Stimulated activated naive CD8-positive, alpha-beta T cell treated with anti-CD3 and anti-CD28 coated beads, Interleukin-15, Interleukin-2, amounts not matched to agents 100 ng/mL and 50 ng/mL, for 24 hours (primary cell): ENCODE results near the gene UST.

Experiments used
- H3K27ac Mint-ChIP-seq: one replicate; pipeline ENCODE4 v1.8.0; 2021; ENCODE audit warnings: mild to moderate bottlenecking, mixed read lengths
- H3K27me3 Mint-ChIP-seq: one replicate; pipeline ENCODE4 v1.8.0; 2021; ENCODE audit warnings: mixed read lengths
- H3K36me3 Mint-ChIP-seq: one replicate; pipeline ENCODE4 v1.8.0; 2021; ENCODE audit warnings: low read depth, mixed read lengths
- H3K4me1 Mint-ChIP-seq: one replicate; pipeline ENCODE4 v1.8.0; 2021; ENCODE audit warnings: low read depth, mixed read lengths
- H3K4me3 Mint-ChIP-seq: one replicate; pipeline ENCODE4 v1.8.0; 2021; ENCODE audit warnings: mild to moderate bottlenecking, mixed read lengths
- H3K9me3 Mint-ChIP-seq: one replicate; pipeline ENCODE4 v1.8.0; 2021; ENCODE audit warnings: mixed read lengths

UST gene

DNA sequence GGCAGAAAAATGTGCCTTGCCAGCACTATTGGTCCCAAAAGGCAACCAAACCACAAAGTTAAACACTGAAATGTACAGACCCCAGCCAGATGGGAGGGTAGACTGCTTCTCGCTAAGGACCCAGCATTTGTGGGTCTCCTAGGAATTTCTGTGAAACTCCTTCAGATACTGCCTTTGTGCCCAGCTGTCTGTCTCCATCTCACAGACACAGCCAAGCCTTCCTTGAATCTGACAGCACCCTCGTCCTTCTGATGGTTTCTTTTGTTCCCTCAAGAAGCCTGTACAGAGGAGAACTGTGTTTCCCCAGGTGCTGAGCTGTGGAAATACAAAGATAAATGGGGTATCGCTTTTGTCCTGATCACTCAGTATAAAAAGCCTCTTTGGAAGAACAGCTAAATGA lies 316.6 kb downstream of the UST start:
- Mint-ChIP-seq H3K4me1 (peaks cover 52% of the 10 kb centered on the region), H3K27me3 (no peaks in the 10 kb centered on the region), H3K27ac (no peak overlapping the region), H3K9me3 (no peaks in the 10 kb centered on the region), H3K4me3 (no peak overlapping the region), H3K36me3 (no peaks in the 10 kb centered on the region)

DNA sequence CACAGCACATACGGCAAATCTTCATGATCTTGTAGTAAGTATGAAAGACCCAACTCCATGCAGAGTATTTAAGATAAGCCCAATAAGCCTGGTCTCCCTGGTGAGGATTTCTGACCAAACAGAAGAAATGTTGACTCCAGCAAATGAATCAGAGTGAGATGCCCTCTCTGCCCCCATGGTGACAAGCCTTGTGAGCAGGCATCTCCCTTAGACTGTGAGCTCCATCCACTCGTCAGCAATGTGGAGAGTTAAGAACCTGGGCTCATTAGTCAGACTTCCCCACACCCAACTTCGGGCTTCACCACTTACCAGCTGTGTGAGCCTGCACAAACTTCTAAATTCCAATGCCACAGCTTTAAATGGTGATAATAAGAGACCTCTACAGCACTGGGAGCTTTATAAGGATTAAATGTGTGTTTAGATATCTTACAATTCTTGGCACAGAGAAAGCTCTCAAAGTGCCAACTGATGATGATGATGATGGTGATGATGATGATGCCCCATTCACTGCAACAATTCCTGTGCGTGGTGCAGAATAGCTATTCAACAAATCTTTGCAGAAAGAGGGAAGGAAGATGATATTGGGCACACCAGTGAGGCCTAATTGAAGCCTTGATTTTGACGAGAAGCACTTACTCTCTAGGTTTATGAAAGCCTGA lies 317.3 kb downstream of the UST start:
- Mint-ChIP-seq H3K4me3 (no peak overlapping the region), H3K36me3 (no peaks in the 10 kb centered on the region), H3K9me3 (no peaks in the 10 kb centered on the region), H3K4me1 (peaks cover 49% of the 10 kb centered on the region), H3K27me3 (no peaks in the 10 kb centered on the region), H3K27ac (peak overlapping the region; percentile 10)

DNA sequence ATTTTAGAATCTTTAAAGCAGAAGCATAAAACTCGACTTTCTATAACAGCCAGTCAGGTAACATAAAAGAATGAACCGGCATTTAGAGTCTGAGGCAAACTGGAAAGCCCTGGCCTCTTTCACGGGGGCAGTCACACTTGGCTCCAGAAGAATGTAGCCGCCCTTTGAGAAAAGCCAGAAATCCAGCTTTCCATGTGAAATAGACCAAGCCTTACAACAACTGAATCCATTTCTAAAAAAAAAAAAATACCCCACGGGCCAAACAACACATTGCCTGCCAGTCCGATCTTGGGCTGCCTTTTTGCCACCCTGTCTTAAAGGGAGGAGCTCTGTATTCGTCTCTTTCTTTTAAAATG lies 317.8 kb downstream of the UST start:
- no peaks in the 10 kb centered on the region for H3K36me3 Mint-ChIP-seq
- H3K4me1 Mint-ChIP-seq: peaks cover 44% of the 10 kb centered on the region
- no peaks in the 10 kb centered on the region for H3K27me3 Mint-ChIP-seq
- H3K27ac Mint-ChIP-seq: no peak overlapping the region
- no peaks in the 10 kb centered on the region for H3K9me3 Mint-ChIP-seq
- no peak overlapping the region for H3K4me3 Mint-ChIP-seq

DNA sequence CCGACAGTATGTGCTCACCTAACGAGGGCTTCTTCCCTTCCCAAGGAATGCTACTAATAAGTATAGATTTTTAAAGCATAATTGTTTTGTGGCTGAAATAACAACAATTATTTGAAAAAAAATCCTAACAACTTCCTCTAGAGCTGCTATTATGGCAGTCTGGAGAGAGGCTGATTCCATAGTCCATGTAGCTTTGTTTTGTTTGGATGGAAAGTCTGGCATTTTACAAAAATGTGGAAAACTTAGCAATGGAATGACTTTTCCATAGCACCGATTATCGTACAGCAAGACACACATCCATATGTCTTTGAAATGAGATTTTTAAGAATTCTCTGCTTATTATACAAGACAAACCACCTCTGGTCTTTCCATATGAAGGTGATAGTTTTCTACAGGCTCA lies 318.3 kb downstream of the UST start:
- Mint-ChIP-seq H3K9me3 (no peaks in the 10 kb centered on the region), H3K36me3 (no peaks in the 10 kb centered on the region), H3K4me1 (peaks cover 39% of the 10 kb centered on the region), H3K27ac (peak overlapping the region; percentile 89), H3K27me3 (no peaks in the 10 kb centered on the region), H3K4me3 (no peak overlapping the region)

DNA sequence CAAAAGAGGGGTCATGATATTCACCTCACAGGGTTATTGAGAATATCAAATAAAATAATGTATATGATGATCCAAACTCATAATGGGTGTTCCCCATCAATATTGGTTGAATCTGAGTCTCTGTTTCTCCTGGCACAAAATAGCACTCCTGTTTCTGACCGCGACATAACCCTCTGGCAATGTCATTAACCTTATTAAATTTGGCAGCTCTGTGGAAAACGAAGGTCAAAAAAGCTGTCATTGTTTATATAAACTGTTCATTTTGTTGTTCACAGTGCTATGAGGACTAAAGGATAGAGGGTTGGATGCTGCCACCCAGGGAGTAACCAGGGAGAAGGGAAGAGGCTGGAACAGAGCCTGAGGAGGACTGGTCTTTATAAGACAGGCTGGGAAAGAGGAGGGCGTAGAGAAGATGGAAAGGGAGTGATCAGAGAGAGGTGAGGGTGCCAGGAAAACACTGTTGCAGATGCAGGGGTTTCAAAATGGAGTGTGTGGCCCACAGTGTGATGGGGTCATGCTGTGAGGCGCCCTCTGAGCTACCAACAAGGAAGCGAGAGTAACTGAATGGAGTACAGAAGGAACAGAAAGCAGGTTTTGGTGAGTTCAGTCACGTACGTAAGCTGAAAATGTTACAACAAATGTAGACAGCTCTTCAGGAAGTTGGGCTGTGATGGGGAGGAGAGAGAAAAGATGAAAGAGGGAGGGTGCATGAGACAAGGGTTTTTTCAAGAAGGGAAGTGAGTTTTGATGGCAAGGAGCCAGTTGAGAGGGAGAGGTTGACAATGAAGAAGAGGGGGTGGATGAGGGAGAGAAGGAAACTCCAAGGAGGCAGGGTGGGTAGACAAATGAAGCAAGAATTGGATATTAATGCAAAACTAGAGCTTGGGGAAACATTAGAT lies 319.1 kb downstream of the UST start:
- Mint-ChIP-seq H3K27me3 (no peaks in the 10 kb centered on the region), H3K36me3 (no peaks in the 10 kb centered on the region), H3K4me1 (peaks cover 31% of the 10 kb centered on the region), H3K27ac (peak overlapping the region; percentile 89), H3K9me3 (no peaks in the 10 kb centered on the region), H3K4me3 (peak overlapping the region; percentile 24)

DNA sequence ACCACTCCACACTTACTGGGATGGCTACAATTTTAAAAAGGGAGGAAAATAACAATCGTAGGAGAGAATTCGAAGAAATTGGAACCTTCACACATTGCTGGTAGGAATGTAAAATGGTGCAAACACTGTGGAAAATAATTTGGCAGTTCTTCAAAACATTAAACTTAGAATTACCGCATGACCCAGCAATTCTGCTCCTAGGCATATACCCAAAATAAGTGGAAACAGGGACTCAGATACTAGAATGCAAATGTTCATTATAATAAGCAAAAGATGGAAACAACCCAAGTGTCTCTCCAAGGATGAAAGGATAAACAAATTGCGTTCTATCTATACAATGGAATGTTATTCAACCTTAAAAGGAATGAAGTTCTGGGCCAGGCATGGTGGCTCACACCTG lies 325.2 kb downstream of the UST start:
- Mint-ChIP-seq H3K27ac (no peak overlapping the region), H3K4me3 (no peak overlapping the region), H3K36me3 (peaks cover 4% of the 10 kb centered on the region), H3K4me1 (peaks cover 17% of the 10 kb centered on the region), H3K9me3 (no peaks in the 10 kb centered on the region), H3K27me3 (no peaks in the 10 kb centered on the region)

DNA sequence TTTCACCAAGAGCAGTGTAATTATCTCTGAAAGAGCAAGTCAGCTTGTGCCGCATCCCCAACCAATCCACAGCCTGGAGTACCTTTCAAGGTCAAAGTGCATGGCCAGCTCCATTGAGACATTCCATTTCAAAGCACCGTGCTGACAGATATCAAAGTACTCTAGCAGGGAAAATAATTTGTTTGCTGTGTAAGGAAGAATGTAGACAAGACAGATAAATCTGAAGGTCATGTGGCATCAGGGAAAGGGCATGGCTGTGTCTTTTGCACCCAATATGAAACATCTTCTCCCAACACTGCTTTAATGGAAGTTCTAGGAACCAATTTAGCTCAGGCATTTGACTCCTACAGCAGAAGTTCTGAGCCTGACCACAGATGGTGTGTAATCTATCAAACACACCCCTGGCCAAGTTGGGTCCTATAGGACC lies 328.0 kb downstream of the UST start:
- no peak overlapping the region for H3K27ac Mint-ChIP-seq
- no peaks in the 10 kb centered on the region for H3K9me3 Mint-ChIP-seq
- H3K36me3 Mint-ChIP-seq: peaks cover 4% of the 10 kb centered on the region
- no peaks in the 10 kb centered on the region for H3K27me3 Mint-ChIP-seq
- H3K4me3 Mint-ChIP-seq: no peak overlapping the region
- H3K4me1 Mint-ChIP-seq: peaks cover 25% of the 10 kb centered on the region

DNA sequence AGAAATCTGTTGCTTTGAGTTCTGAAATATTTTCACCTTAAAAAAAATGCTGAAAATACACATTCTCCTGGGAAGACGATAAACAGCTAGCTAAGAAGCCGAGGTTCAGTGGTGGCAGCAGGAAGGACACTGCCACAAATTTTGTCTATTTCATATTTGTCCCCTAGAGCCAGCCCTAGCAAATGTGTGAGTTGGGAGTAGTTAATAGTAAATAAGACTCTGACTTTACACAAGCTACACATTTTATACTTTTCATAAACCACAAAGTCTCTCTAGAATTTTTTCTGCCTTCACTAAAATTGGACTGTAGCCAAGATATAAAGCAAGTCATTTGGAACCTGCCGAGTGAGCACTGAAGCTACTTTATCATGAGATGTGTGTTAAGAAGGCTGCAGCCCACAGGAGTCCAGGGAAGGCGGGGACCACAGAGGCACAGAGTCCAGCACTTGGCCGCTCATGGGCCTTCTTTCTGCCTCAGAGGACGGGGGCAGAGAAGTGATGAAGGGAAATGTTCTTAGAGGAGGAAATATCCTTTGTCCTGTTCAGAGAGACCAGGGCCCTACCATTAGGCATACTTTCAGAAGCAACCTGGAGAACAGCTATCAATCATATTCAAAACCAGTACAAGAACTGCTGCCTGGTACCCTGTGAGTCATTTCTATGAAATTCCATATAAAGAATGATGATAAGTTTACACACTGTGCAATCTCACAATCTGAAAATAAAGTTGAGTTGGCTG lies 329.0 kb downstream of the UST start:
- Mint-ChIP-seq H3K9me3 (no peaks in the 10 kb centered on the region), H3K4me1 (peaks cover 25% of the 10 kb centered on the region), H3K4me3 (no peak overlapping the region), H3K36me3 (peaks cover 4% of the 10 kb centered on the region), H3K27ac (peak overlapping the region; percentile 9), H3K27me3 (no peaks in the 10 kb centered on the region)

DNA sequence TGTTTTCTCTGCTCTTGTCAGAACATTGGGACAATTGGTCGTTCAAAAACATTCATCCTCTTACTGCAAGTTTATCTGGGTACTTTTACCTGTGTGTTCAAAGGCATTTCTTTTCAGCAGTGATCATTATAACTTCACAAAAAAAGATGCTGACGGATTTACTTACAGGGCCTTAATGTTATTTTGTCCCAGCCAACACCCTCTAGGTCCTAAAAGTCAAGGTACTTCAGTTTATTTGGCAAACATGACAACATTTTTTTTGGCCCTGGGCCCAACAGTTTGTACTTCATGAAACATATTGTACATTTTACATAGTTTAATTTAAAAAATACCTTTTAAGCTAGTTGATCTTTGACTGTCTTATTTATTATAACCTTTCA lies 329.5 kb downstream of the UST start:
- Mint-ChIP-seq H3K27ac (no peak overlapping the region), H3K4me3 (no peak overlapping the region), H3K9me3 (no peaks in the 10 kb centered on the region), H3K4me1 (peaks cover 31% of the 10 kb centered on the region), H3K36me3 (peaks cover 4% of the 10 kb centered on the region), H3K27me3 (no peaks in the 10 kb centered on the region)

DNA sequence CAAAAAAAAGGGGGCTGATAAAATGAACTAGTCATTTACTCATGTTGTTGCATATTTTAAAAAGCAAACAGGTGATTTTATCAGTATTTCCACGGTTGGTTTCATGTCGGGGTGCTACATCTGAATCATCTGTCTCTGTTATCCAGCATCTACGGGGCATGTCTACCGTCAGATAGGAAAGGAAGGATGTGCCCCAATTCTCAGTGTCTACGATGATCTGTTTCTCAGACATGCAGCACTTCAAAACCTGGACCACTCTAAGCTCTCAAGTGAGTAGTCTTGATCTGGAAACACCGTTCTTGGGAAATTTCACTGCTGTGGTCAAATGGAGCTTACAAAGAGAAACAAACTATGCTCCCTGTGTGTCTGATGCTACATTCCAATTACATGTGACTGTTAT lies 330.4 kb downstream of the UST start:
- no peaks in the 10 kb centered on the region for H3K27me3 Mint-ChIP-seq
- H3K36me3 Mint-ChIP-seq: no peaks in the 10 kb centered on the region
- H3K4me1 Mint-ChIP-seq: peaks cover 38% of the 10 kb centered on the region
- H3K27ac Mint-ChIP-seq: peak overlapping the region; percentile 21
- no peaks in the 10 kb centered on the region for H3K9me3 Mint-ChIP-seq
- no peak overlapping the region for H3K4me3 Mint-ChIP-seq

DNA sequence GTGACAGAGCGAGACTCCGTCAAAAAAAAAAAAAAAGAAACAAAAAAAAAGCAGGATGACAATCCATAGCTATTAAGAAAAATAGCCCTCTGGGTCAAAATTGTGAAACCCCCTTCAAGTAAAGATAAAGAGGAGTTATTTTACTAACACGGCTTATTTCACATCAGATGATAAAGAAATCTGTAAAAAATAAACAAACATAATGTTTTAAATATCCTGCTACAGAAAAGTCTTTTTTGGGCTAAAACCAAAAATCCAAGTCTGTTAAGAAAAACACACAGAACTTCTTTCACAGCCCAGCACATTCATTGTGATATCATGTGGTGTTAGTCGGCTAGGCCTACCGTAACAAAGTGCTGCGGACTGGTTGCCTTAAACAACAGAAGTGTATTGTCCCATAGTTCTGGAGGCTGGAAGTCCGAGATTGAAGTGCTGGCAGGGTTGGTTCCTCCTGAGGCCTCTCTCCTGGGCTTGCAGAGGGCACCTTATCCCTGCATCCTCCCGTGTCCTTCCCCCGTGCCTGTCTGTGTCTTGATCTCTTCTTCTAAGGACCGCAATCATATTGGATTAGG lies 331.5 kb downstream of the UST start:
- Mint-ChIP-seq H3K27me3 (no peaks in the 10 kb centered on the region), H3K4me1 (peaks cover 49% of the 10 kb centered on the region), H3K36me3 (no peaks in the 10 kb centered on the region), H3K9me3 (no peaks in the 10 kb centered on the region), H3K4me3 (no peak overlapping the region), H3K27ac (no peak overlapping the region)

DNA sequence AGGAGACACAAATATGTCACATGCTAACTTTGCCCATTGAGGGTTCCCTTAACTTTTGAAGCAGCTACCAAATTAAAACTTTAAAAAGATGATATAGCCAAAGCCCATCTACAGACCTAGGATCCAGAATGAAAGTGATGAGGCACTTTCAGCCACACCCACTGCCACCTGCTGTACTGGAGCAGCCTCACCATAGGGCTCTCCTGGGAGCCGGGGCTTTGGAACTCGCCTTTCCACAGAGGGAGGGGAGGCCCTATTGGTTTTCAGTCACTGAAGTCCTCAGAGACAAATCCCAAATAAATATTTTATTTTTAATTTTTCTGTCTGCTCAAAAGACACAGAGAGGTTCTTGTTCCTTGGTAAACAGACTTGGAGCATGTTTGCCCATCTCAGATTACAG lies 332.6 kb downstream of the UST start:
- no peaks in the 10 kb centered on the region for H3K9me3 Mint-ChIP-seq
- no peak overlapping the region for H3K4me3 Mint-ChIP-seq
- no peaks in the 10 kb centered on the region for H3K36me3 Mint-ChIP-seq
- H3K4me1 Mint-ChIP-seq: peaks cover 60% of the 10 kb centered on the region
- no peaks in the 10 kb centered on the region for H3K27me3 Mint-ChIP-seq
- H3K27ac Mint-ChIP-seq: no peak overlapping the region

DNA sequence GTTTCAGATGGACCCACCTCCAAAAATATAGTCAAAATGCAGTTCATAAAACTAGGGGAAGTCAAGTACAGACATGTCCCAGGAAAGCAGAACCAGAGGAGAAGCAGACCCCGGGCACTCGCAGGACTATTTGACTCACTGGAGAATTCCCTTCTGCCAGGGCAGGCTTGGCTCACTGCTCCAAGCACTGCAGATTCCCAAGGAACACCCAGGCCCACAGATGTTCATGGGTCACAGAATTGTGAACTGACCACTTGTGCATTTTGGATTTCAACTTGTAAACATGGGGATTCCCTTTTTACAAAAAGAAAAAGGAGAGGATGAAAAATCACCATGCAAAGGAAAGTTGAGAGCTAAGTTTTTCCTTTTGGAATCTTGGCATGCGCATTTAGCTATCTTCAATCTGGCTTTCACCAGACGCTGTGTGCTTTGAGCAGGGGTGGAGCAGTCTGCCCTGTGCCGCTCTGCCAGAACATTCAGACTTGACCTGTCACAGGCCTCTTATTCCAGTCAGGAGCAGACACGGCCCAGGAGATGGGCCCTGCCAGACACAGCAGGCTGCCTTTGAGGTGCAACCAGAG lies 333.2 kb downstream of the UST start:
- Mint-ChIP-seq H3K27ac (no peak overlapping the region), H3K36me3 (no peaks in the 10 kb centered on the region), H3K4me3 (no peak overlapping the region), H3K9me3 (no peaks in the 10 kb centered on the region), H3K4me1 (peaks cover 66% of the 10 kb centered on the region), H3K27me3 (no peaks in the 10 kb centered on the region)

DNA sequence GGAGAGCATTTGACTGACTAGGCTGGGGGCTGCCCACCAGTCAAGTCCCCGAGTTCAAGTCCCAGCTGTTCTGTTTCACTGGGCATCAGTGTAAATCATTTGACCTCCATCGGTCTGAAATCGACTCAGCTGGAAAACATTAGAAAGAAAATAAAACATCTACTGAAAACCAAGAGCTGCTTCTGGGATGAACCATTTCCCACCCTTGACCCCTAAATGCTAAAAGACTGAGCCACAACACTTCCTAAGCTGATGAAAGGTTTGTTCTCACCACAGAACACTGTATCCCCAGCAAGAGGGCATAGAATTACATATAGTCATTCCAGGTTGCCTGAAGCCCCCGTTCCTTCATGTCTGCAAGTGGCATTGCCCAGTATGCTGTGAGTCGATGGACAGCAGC lies 333.7 kb downstream of the UST start:
- Mint-ChIP-seq H3K36me3 (no peaks in the 10 kb centered on the region), H3K4me3 (no peak overlapping the region), H3K27ac (no peak overlapping the region), H3K9me3 (no peaks in the 10 kb centered on the region), H3K4me1 (peaks cover 68% of the 10 kb centered on the region), H3K27me3 (no peaks in the 10 kb centered on the region)

DNA sequence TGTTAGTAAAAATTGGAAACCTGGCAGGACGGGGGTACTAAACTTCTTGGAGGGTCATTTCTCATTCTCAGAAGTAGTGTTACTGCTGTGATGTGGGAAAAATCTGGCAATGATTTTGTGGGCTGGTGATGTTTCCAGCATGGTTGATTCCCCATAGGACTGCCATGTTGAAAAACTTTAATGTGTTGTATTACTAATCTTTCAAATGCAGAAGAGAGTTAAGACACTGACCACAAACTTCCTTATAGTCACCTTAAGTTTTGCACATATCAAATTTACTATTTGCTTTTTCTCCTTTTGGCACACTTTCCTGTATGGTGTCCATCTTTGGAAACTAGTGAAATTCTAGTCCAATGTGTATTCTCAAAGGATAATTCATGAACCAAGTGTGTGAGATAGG lies 334.5 kb downstream of the UST start:
- Mint-ChIP-seq H3K4me3 (no peak overlapping the region), H3K36me3 (no peaks in the 10 kb centered on the region), H3K27ac (no peak overlapping the region), H3K9me3 (no peaks in the 10 kb centered on the region), H3K27me3 (no peaks in the 10 kb centered on the region), H3K4me1 (peaks cover 62% of the 10 kb centered on the region)
